NCI-H748 treated with DMSO at 0.1 percent for 48 hours (cell line): ENCODE results near the gene PDIA5.
A peak's percentile ranks its signal among the peaks of the same experiment; 100 is the strongest.

ENCODE experiments used
- DNase-seq: peaks from one replicate; lab custom pipeline; 2025; lab: John Stamatoyannopoulos, UW

The PDIA5 gene

GRCh38 chr3:123071581-123071980, 4.8 kb downstream of the PDIA5 start:
- DNase-seq: no peak

- DNase-seq: no peak
Observed at GRCh38 chr3:123072152-123072551, 5.3 kb downstream of the PDIA5 start.

- no peak for DNase-seq
Observed at GRCh38 chr3:123072564-123072963, 5.7 kb downstream of the PDIA5 start.

DNA sequence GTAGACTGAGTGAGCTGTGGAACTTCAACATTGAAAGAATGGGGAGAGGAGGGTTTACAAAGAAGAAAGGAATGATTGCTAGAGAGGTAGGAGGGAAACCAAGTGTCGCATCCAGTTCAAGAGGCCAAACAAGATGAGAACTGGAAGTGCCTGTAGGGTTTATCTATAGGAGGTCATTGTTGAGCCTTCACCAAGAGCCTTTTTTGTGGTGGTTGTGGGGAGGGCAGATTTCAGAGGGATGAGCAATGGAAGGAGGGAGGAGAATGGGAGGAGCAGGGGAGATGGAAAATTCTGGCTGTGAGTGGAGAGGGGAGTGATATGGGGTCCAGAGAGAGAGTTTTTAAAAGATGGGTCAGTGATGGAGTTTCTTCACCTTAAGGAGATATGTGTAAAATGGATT, 8.5 kb downstream of the PDIA5 start:
- DNase-seq: no peak

DNA sequence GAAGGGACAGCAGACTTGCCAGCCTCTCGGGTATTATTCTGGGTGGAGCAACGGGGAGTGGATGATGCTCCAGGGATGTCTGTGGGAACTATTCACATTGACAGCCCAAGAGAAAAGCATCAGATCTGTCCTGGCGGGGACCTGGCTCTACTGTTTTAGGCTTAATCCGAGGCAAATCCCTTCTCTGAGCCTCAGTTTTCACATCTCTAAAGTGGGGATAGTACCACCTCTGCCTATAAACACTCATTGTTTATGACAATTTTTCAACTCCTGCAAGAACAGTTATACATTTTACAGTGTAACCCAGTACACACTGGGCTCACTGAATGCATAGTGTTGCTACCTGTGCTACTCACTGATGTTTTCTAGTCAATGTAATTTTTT, 9.3 kb downstream of the PDIA5 start:
- DNase-seq: no peak

DNA sequence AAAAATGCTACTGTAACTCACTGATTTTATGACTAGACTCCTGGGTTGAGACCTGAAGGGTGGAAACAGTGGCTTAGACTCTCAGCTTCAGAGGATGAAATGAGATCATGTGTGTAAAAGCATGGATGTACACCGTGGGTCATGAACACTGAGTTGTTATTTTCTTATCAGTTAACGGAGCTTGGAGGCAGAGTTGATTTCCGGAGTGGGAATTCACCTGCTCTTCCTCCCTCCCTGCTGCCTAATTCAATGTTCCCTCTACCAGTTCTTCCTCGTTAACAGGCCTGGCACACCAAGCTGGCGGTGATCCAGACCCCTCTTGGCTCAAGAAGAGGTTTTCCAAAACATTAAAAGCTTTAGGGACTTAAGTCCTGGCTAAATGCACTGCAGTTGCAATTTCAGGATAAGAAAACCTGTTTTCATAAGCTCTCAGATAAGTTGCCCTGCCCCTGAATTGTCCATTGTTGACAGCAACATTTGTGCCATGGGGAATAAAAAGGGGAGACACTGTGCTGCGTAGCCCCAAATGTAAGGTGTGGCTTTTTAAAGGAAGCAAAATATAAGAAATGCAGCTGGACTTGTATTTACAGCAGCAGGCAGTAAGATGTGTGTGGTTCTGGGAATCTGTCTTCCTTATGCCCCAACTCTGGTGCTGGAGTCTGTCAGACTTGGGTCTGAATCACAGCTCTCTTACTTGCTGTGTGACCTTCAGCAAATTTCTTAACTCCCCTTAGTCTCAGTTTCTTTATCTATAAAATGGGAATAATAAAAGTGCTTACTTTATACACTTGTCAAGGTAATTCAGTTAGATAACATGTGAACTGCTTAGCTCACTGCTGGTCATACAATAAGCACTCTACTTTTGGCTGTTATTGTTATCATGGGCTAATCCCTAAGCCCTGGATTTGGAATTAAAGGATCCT, 9.9 kb downstream of the PDIA5 start:
- no peak for DNase-seq

GRCh38 chr3:123078101-123078500, 11.3 kb downstream of the PDIA5 start:
- DNase-seq: no peak

GRCh38 chr3:123080864-123081562, 14.2 kb downstream of the PDIA5 start:
- no peak for DNase-seq

- no peak for DNase-seq
Observed at GRCh38 chr3:123081718-123082369, 15.0 kb downstream of the PDIA5 start.

GRCh38 chr3:123082370-123083065, 15.7 kb downstream of the PDIA5 start:
- no peak for DNase-seq

DNA sequence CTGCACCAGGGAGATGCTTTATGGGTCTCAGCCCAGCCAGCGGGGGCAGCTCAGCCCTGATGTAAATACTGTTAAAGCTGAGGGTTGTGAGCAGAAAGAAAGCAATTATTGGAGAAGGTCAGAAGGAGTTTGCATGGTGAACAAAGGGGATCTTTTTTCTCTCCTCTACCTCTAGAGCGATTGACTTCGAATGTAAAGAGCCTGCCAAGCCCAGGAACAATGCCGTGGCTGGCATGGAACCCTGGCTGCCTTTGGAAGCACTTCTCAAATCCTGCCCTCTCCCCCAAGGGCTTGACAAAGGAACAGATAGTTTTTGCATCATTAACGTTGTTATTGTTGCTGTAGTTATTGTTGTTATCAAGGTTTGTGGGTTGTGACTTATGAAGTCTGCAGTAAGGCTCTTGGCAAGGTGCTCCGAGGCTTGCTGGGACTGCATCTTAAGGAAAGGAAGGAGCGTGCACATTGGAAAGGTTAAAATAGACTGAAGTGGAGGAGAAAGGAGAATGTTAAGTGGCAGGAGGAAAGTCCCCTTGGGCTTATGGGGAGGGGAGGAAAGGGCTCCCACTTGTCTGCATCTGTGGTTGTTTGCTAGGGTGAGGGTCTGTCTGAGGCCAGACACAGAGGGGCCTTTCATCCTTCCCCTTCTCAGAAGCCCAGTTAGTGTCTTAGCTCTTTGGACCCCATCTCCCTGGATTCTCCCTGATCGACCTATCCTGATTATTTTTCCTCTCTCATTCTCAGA, 16.7 kb downstream of the PDIA5 start:
- no peak for DNase-seq

GRCh38 chr3:123084192-123084591, 17.4 kb downstream of the PDIA5 start:
- DNase-seq: no peak

DNA sequence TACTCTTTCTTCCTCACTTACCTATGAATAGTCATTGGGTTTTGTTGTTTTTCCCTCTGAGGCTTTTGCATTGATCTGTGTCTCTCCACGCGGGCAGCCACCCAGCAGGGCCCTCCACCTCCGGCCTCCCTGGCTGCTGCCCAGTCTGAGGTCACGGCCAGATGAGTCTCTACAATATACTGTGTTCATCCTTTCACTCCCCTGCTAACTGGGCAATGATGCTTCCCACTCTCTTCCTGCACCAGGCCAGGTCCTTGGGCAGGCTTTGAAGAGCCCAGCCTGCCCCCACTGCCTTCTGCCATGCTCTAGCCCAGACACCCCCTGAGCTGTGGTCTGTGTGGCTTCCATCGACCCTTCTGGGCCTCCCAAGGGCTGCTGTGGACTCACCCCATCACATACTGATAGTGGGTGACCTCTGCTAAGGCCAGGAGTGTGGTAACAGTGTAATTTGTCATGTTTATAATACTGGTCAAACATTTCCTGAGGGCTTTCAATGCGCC, 18.0 kb downstream of the PDIA5 start:
- DNase-seq: no peak

DNA sequence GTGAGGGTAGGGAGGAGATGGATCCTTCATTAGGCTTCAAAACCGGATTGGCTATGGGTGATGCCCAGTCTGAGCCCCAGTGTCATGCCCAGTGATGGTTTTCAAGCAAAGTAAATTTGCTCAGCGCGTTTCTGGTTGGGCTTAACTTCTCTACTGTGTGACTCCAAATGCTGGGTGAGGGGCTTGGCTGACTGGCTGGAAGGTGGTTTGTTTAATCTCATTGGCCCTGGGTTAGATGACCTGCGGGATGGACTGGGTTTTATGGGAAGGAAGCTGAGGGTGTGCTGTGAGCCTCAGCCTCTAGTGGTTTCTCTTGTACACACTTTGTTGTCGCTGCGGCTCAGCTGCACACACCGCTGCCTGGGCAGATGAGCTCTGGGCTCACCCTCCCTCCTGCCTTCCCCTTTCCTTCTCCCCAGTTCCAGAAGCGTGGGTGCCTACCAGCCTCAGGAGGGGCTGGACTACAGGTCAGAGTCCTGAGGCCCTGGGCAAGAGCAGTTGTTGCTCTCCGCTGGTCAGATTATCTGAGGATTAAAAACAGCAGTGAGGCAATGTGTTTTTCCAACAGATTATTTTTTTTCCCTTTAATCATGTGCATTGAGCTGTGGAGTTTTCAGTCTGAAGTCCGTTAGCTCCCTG, 18.6 kb downstream of the PDIA5 start:
- DNase-seq: no peak

DNA sequence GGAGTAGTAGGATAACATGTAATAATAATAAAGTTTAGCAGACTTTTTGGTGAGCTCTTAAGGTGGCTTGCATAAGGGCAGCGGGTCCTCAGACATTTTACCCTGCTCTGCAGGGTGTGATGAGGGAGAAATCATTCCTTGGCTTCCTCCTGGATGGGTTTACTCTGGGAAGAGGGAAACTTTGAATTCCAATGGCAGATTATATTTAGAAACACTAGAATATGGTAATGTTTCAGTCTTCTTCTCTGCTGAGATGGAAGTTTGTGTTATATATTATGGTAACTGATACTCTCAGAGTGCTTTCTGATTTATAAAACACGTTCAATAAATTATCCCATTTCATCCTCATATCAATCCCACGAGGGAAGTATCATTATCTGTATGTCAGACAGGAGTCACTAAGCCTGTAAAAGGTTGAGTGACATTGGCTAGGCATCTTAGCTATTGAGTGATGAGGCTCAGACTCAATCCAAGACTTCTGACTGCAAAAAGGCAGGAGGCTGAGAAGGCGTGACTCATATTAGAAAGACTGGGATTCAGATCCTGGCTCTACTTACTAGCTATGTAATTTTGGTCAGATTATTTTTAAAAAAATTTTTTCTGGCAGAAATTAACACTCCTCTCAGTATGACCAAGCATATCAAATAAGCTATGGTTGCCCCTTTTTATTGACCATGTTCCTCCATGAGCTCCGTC, 19.3 kb downstream of the PDIA5 start:
- DNase-seq: no peak

DNA sequence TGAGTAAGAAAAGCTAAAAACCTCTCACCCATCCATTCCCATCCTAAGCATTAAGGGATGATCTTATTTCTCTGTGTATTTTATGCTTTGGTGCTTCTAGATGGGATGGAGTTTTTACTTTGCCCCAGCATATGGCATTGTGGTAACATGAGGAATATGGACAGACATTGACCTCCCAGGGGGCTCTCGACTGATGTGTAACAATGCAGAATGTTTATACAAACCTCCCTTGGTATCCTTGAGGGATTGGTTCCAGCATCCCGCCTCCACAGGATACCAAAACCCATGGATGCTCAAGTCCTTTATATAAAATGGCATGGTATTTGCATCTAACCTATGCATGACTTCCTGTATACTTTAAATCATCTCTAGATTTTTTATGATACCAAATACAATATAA, 21.6 kb downstream of the PDIA5 start:
- no peak for DNase-seq

- DNase-seq: no peak
Observed at GRCh38 chr3:123089611-123090331, 22.9 kb downstream of the PDIA5 start.

- peak; percentile 10 for DNase-seq
Observed at GRCh38 chr3:123090728-123091531, 24.1 kb downstream of the PDIA5 start.

GRCh38 chr3:123092243-123092642, 25.4 kb downstream of the PDIA5 start:
- no peak for DNase-seq
